K562 (cell line): Measurements from ENCODE around the gene SAPCD1. TPM values are rescaled to one million over a fixed set of nuclear protein-coding genes. Genes with fewer than 3 reads are reported as not detected.

Experiments used
- CREBBP ChIP-seq: IDR thresholded peaks from one replicate; pipeline ENCODE4 v1.6.1; 2012; ENCODE audit warnings: low read depth, mild to moderate bottlenecking, control low read depth, inconsistent platforms, low read length
- ETV1 ChIP-seq: fragments of 450-650 bp; conservative IDR thresholded peaks from 2 replicates; pipeline ENCODE4 v1.6.1; 2016; ENCODE audit warnings: missing genetic modification characterization, control low read depth, low read depth, missing compliant biosample characterization
- HCFC1 ChIP-seq: IDR thresholded peaks from 2 replicates; pipeline ENCODE4 v1.6.1; 2012; ENCODE audit warnings: low read depth, low read length, improper control_type of control experiment
- HMG20B ChIP-seq: fragments of 250-450 bp; sonication (Bioruptor Pico); IDR thresholded peaks from 2 replicates; pipeline ENCODE4 v1.5.0; 2021; ENCODE audit warnings: mild to moderate bottlenecking
- MCM5 ChIP-seq: fragments of 450-650 bp; IDR thresholded peaks from 2 replicates; pipeline ENCODE4 v1.6.1; 2016; ENCODE audit warnings: low read depth
- MYNN ChIP-seq, 2 experiments: sonication (generic); formaldehyde crosslinking in 1 of 2; IDR thresholded peaks; 2 replicates each; pipeline versions ENCODE4 v1.5.0 to v1.6.1; 2016 to 2020; ENCODE audit warnings: antibody characterized with exemption in 1 of 2, missing genetic modification reagents in 1 of 2
- NBN ChIP-seq: fragments of 450-650 bp; IDR thresholded peaks from 2 replicates; pipeline ENCODE4 v1.6.1; 2016; ENCODE audit warnings: low read depth, mild to moderate bottlenecking
- NONO ChIP-seq, 2 experiments: fragments of 200-400 bp in 1 of 2; fragments of 450-650 bp in 1 of 2; formaldehyde crosslinking in 1 of 2; IDR thresholded peaks; 2 replicates each; pipeline ENCODE4 v1.6.1; 2017; ENCODE audit warnings: low read depth in 2 of 2, mild to moderate bottlenecking in 2 of 2, moderate library complexity in 2 of 2, low read length in 1 of 2
- POLR2A ChIP-seq: fragments of 450-650 bp; conservative IDR thresholded peaks from 2 replicates; pipeline ENCODE4 v1.6.1; 2016
- POLR2B ChIP-seq: fragments of 450-650 bp; IDR thresholded peaks from 2 replicates; pipeline ENCODE4 v1.6.1; 2018; ENCODE audit warnings: low read depth; ENCODE audit not compliant: partially characterized antibody
- PTRF ChIP-seq: fragments of 450-650 bp; IDR thresholded peaks from 2 replicates; pipeline ENCODE4 v1.6.1; 2016; ENCODE audit warnings: mild to moderate bottlenecking, missing genetic modification characterization, missing compliant biosample characterization
- RBM39 ChIP-seq: fragments of 200-400 bp; formaldehyde crosslinking; optimal IDR thresholded peaks from 2 replicates; pipeline ENCODE3; 2018; ENCODE audit warnings: low read depth, low read length
- SMARCE1 ChIP-seq: fragments of 450-650 bp; IDR thresholded peaks from 2 replicates; pipeline ENCODE4 v1.7.1; 2016; ENCODE audit warnings: mild to moderate bottlenecking
- SPI1 ChIP-seq: IDR thresholded peaks from 2 replicates; pipeline ENCODE4 v1.6.1; 2011; ENCODE audit warnings: low read depth, low read length, control low read depth, borderline replicate concordance
- TAF15 ChIP-seq: fragments of 200-400 bp; formaldehyde crosslinking; IDR thresholded peaks from 2 replicates; pipeline ENCODE4 v1.6.1; 2017; ENCODE audit warnings: mild to moderate bottlenecking, low read depth, low read length, moderate library complexity
- ZNF175 ChIP-seq: fragments of 200-800 bp; sonication (Bioruptor generic); IDR thresholded peaks from 2 replicates; pipeline ENCODE4 v1.6.1; 2016; ENCODE audit warnings: low read depth, mild to moderate bottlenecking, missing genetic modification characterization, missing compliant biosample characterization
- ZNF212 ChIP-seq: fragments of 450-650 bp; formaldehyde crosslinking; IDR thresholded peaks from 2 replicates; pipeline ENCODE4 v1.4.0; 2020; ENCODE audit warnings: mild to moderate bottlenecking
- ZNF561 ChIP-seq: fragments of 450-650 bp; formaldehyde crosslinking; conservative IDR thresholded peaks from 2 replicates; pipeline ENCODE4 v1.4.0; 2020; ENCODE audit warnings: mild to moderate bottlenecking, moderate library complexity
- ZNF589 ChIP-seq: fragments of 200-800 bp; sonication (Bioruptor generic); IDR thresholded peaks from 2 replicates; pipeline ENCODE4 v1.6.1; 2016; ENCODE audit warnings: low read depth, missing genetic modification characterization, missing compliant biosample characterization
- polyA plus RNA-seq, 8 experiments: library from polyadenylated mRNA; depleted of rRNA in 4 of 8; stranded (reverse) in 5 of 8; unstranded in 3 of 8; fragments of >200 nt; fragmentation: Nextera tagmentation in 2 of 8; fragmentation: Illumina TruSeq in 1 of 8; extraction: Ambion mirVana in 2 of 8; extraction: Trizol in 1 of 8; gene quantifications; 2 replicates each; pipeline versions ENCODE4 v1.2.1 to v1.2.3, GENCODE V29; 2011 to 2014; ENCODE audit warnings: inconsistent platforms in 1 of 8, missing spikeins in 1 of 8
- total RNA-seq, 7 experiments: library from RNA; depleted of rRNA in 6 of 7; stranded (reverse); fragments of >200 nt in 6 of 7; fragmentation: Illumina TruSeq in 2 of 7; extraction: Trizol in 2 of 7; gene quantifications; 2 replicates each; pipeline versions ENCODE4 v1.2.1 to v1.2.3, GENCODE V29; 2011 to 2021; ENCODE audit warnings: low replicate concordance in 1 of 7
- TF ChIP-seq, protein P1 (sequence below): fragments of 250-450 bp; sonication (Bioruptor Pico); IDR thresholded peaks from 2 replicates; pipeline ENCODE4 v1.4.0; 2020; ENCODE audit warnings: borderline replicate concordance
- TF ChIP-seq, protein P2 (sequence below): sonication (generic); formaldehyde crosslinking; IDR thresholded peaks from 2 replicates; pipeline ENCODE4 v1.8.0; 2022; ENCODE audit warnings: missing genetic modification reagents, mild to moderate bottlenecking, moderate library complexity, borderline replicate concordance
- TF ChIP-seq, protein P3 (sequence below): fragments of 250-450 bp; sonication (Bioruptor Pico); IDR thresholded peaks from 2 replicates; pipeline ENCODE4 v1.5.0; 2020; ENCODE audit warnings: mild to moderate bottlenecking, borderline replicate concordance

The SAPCD1 gene
- total and polyA plus RNA-seq, 9 of the 15 experiments (the other 6 are each of a cell fraction or from before 2014, with no cell fraction given): 2.6 to 30.2 (median 7.4) TPM

DNA sequence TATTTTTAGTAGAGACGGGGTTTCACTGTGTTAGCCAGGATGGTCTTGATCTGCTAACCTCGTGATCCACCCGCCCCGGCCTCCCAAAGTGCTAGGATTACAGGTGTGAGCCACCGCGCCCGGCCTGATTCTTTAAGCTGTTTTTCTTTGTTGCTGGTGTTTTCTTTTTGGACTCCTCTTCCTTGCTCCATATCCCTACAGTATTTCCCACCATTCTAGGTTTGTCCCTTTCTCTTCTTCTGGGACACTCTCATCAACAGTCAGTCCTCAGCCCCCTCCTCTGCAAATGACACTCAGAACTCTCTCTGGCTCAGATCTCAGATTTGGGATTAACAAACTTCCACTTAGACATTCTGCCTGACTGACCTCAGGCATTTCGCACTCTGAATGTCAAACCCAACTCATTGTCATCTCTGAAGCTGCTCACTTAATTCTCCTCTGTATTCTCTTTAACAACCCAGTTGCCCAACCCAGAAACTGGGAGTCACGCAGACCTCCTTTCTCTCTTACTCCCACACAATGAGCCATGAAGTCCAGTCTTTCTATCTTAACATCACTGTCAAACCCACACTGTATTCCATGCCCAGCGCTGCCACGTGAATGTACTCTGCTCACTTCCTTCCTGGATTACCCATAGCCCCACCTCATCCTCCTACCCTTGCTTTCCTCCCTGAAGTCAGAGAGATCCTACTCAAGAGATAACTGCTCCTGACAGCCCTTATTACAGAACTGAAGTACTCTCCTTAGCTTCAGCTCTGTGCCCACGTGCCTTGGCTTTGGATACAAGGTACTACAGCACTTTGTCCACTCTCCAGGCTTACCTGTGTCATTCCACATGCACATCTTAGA, 36.7 kb upstream of the SAPCD1 start (continued):
- TF ChIP-seq, protein P1, sequence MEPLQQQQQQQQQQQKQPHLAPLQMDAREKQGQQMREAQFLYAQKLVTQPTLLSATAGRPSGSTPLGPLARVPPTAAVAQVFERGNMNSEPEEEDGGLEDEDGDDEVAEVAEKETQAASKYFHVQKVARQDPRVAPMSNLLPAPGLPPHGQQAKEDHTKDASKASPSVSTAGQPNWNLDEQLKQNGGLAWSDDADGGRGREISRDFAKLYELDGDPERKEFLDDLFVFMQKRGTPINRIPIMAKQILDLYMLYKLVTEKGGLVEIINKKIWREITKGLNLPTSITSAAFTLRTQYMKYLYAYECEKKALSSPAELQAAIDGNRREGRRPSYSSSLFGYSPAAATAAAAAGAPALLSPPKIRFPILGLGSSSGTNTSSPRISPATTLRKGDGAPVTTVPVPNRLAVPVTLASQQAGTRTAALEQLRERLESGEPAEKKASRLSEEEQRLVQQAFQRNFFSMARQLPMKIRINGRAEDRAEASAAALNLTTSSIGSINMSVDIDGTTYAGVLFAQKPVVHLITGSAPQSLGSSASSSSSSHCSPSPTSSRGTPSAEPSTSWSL (CRISPR knock-in tag): peak; percentile 95; the same call in 1 of the 2 replicates
- TF ChIP-seq POLR2B: peak; percentile 46
- TF ChIP-seq, protein P2, sequence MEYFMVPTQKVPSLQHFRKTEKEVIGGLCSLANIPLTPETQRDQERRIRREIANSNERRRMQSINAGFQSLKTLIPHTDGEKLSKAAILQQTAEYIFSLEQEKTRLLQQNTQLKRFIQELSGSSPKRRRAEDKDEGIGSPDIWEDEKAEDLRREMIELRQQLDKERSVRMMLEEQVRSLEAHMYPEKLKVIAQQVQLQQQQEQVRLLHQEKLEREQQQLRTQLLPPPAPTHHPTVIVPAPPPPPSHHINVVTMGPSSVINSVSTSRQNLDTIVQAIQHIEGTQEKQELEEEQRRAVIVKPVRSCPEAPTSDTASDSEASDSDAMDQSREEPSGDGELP: no peak
- no peak for TF ChIP-seq HCFC1
- TF ChIP-seq SMARCE1: peak; percentile 63; the same call in 1 of the 2 replicates
- TF ChIP-seq MCM5: no peak
- TF ChIP-seq ZNF212 (CRISPR knock-in tag): peak; percentile 73; the same call in 1 of the 2 replicates
- peak; percentile 40 for TF ChIP-seq CREBBP
- TF ChIP-seq SPI1: peak; percentile 86
- TF ChIP-seq ZNF589 (CRISPR knock-in tag): peak; percentile 93
- TF ChIP-seq ETV1 (tag): peak; percentile 97
- peak; percentile 55; the same call in 1 of the 2 replicates for TF ChIP-seq POLR2A
- peak; percentile 80 for TF ChIP-seq RBM39
- TF ChIP-seq ZNF561: no peak
- TF ChIP-seq NONO (IDR thresholded peaks at IDR 0.05; ENCODE audit: low read depth in 2 of 2, low read length in 1 of 2): no peak
- TF ChIP-seq, protein P3, sequence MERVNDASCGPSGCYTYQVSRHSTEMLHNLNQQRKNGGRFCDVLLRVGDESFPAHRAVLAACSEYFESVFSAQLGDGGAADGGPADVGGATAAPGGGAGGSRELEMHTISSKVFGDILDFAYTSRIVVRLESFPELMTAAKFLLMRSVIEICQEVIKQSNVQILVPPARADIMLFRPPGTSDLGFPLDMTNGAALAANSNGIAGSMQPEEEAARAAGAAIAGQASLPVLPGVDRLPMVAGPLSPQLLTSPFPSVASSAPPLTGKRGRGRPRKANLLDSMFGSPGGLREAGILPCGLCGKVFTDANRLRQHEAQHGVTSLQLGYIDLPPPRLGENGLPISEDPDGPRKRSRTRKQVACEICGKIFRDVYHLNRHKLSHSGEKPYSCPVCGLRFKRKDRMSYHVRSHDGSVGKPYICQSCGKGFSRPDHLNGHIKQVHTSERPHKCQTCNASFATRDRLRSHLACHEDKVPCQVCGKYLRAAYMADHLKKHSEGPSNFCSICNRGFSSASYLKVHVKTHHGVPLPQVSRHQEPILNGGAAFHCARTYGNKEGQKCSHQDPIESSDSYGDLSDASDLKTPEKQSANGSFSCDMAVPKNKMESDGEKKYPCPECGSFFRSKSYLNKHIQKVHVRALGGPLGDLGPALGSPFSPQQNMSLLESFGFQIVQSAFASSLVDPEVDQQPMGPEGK (CRISPR knock-in tag): 0 out of 2 replicates have a peak, but pooled peaks have one; percentile 7
- peak; percentile 97 for TF ChIP-seq ZNF175 (CRISPR knock-in tag)
- no peak for TF ChIP-seq PTRF (tag)
- TF ChIP-seq NBN: no peak
- TF ChIP-seq HMG20B (CRISPR knock-in tag): no peak; the same call in 1 of the 2 replicates
- TF ChIP-seq TAF15: no peak
- TF ChIP-seq MYNN (IDR thresholded peaks at IDR 0.05): peak; percentile 83
- no peak for TF ChIP-seq MYNN (CRISPR knock-in tag; IDR thresholded peaks at IDR 0.05)
